GM21619 (cell line): ENCODE results near the gene ADAD2.
"Not testable (repeated sequence)": the region's sequence is repeated elsewhere in the genome, so short reads cannot be mapped to it uniquely, and the experiment has no call there.

Source experiments
- ATAC-seq: cut with Tn5 transposase; IDR thresholded peaks from one replicate; pipeline ENCODE4 v1.9.1; 2021; ENCODE audit not compliant: unreplicated experiment

ADAD2 gene

DNA sequence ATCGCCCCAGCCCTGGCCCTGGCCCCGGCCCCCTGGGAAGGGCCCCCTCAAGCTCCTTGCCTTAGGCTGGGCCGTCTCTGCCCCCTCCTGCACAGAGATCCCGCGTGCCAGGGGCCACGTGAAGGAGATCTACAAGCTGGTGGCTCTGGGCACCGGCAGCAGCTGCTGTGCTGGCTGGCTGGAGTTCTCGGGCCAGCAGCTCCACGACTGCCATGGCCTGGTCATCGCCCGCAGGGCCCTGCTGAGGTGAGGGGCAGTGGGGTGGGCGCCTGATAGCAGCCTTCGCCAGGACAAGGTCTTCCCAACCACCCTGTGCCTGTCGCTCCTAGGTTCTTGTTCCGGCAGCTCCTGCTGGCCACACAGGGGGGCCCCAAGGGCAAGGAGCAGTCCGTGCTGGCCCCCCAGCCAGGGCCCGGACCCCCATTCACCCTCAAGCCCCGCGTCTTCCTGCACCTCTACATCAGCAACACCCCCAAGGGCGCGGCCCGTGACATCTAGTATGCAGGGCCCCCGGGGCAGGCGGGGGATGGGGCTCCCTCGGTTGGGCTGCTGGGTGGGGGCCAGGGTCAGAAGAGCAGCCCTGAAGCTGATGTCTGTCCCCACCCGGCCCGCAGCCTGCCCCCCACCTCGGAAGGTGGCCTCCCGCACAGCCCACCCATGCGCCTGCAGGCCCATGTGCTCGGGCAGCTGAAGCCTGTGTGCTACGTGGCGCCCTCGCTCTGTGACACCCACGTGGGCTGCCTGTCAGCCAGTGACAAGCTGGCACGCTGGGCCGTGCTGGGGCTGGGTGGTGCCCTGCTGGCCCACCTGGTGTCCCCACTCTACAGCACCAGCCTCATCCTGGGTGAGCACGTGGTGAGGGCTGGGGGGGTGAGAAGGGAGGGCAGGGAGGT lies 4.5 kb downstream of the ADAD2 start:
- ATAC-seq: no peak

DNA sequence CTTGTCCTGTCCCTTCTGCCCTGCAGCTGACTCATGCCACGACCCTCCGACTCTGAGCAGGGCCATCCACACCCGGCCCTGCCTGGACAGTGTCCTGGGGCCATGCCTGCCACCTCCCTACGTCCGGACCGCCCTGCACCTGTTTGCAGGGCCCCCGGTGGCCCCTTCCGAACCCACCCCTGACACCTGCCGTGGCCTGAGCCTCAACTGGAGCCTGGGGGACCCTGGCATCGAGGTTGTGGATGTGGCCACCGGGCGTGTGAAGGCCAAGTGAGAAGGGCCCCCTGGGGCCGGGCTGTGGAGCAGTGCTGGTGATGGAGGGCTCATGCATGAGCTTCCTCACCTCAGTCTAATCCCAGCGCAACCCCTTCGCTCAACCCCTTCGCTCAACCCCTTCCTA lies 5.1 kb downstream of the ADAD2 start:
- ATAC-seq: no peak

DNA sequence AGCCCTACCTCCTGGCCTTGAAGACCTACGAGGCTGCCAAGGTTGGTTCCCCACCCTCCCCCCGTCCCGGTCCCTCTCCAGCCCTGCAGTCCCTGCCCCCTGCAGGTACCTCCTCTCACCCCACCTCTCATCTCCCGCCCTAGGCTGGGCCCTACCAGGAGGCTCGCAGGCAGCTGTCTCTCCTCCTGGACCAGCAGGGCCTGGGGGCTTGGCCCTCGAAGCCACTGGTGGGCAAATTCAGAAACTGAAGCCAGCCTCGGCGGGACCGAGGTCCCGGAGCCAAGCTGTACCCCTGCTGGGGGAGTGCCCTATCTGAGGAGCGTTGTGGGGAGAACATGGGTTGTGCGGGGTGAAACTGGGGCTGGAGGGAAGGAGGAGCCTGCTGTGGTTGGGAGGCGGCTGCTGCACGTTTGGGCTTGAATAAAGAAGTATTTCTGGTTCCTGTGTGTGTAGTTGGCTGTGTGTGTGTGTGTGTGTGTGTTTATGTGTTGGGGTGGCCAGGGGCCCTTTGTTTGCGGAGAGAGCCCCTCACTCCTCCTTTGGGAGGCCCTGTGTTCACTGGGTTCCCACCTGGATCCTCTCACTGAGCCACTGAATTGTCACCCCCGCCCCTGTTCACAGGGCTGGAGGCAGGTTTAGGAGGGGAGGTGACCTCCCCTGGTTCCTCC lies 5.9 kb downstream of the ADAD2 start:
- ATAC-seq: no peak

DNA sequence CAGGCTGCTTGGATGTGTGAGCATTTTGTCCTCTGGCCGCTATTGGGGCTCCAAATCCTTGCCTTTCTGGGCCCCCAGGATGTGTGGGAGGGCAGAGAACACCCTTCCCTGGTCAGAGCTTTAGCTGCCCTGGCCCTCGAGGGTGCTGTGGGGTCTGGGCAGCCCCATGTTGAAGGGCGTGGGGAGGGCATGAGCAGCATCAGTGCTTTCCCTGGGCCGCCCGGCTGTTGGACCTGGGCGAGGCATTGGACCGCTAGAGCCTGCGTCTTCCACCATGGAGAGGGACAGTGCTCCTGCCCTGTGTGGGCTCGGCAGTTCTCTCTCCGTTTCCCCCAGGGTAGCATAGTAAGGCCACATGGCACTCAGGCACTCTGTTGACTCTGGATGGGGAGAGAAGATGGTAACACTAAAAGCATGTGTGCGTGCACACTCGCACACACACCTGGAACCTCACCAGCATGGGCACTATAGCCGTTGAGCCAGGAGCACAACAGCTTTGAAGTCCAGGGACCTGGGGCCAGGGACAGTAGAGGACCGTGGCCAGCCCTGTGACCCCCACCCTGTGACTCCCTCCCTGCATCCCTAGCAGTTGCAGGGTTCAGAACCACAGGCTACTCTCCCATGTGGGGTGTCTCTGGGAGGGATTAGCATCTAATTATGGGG lies 6.6 kb downstream of the ADAD2 start:
- no peak for ATAC-seq

DNA sequence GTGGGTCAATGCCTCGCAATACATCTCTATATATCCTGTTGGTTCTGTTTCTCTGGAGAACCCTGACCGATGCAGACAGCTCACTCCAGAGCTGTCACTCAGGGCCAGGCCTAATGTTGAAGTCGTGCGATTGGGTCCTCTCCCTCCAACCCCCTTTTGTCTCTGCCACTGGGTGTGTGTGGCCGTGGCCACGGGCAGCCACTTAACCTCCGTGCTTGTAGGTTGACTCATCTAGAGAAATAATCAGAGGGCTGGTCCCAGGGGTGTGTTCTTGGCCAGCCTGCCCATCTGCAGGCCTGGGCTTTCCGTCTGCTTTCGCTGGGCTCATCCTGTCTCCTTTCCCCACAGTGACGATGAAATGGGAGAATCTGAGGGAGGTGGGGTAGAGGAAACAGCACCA lies 7.4 kb downstream of the ADAD2 start:
- ATAC-seq: no peak

DNA sequence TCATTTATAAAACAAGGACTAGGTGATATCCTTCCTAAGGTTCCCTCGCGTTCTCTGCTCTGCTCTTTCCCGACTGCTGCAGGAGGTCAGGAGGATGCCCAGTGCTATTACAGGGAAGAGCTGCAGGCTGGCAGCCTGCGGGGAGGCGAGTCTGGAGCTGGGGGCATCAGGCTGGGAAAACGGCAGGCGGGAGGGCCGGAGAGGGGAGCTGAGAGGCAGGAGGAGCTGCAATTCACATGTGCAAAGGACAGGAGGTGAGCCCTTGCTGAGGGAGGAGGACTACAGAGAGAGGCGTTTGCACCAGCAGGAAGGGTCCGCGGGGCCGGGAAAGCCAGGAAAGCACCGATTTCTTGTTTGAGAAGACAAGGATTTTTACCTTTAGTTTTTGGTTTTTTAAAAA lies 8.1 kb downstream of the ADAD2 start:
- no peak for ATAC-seq

DNA sequence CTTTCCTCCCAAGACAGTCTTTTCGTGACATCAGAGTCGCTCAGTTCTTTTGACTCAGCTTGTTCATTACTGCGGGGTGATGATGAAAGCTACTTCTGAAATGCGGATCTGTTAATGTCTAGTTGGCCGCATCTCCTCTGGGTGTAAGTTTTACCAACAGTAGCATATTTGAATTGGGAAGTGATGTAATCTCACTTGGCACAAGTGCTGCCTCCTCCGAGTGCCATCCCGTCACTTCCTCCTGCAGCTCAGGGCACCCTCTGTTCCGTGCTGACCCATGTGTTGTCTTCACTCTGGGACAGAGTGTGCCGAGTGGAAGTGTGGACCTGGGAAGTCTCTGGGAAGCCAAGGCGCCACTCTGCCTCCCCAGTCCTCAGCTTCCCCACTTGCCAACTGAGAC lies 8.9 kb downstream of the ADAD2 start:
- ATAC-seq: no peak

DNA sequence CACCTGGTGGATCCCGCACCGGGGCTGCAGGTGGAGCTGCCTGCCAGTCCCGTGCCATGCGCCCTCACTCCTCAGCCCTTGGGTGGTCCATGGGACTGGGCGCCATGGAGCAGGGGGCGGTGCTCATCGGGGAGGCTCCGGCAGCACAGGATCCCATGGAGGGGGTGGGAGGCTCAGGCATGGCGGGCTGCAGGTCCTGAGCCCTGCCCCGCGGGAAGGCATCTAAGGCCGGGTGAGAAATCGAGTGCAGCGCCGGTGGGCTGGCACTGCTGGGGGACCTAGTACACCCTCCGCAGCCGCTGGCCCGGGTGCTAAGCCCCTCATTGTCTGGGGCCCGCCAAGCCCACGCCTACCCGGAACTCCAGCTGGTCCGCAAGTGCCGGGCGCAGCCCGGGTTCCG lies 13.6 kb downstream of the ADAD2 start:
- not testable (repeated sequence) for ATAC-seq

DNA sequence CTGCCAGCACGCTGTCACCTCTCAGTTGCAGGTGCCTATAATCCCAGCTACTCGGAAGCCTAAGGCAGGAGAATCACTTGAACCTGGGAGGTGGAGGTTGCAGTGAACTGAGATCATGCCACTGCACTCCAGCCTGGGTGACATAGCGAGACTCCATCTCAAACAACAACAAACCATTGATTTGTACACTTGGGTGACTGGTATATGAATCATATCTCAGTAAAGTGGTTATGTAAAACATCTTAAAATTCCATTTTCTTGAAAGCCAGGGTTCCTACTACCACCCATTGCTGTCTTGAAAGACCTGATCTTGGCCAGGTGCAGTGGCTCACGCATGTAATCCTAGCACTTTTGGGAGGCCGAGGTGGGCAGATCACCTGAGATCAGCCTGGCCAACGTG lies 14.2 kb downstream of the ADAD2 start:
- not testable (repeated sequence) for ATAC-seq

DNA sequence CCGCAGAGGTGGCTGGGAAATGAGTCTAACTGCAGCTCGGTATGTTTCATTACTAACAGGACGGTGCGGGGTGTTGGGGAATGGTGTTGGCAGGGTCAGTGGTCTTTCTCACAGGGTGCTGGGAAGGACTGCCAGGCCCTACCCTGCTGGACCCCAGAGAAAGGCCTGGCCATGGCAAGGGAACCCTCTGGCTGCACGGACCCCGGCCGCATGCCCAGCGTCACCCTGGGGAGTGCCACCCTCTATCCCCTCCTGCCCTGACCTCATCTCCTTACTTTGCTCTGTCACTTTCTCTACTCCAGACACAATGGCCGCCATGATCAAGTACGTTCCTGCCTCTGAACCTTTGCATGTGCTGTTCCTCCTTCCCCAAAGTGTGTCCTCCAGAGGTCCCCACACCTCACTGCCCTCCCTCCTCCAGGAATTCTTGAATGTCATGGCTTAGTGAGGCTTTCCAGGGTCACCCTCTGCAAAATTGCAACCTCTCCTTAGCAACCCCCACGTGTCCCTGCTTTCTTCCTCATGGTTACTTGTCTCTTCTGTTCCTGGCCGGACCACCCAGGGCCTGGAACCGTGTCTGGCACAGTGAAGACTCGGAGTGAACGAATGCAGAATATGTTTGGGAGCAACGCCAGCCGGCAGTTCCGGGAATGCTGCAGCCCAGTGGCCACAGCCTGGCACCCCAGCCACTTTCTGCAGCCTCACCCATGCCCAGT lies 15.2 kb downstream of the ADAD2 start:
- ATAC-seq: no peak

DNA sequence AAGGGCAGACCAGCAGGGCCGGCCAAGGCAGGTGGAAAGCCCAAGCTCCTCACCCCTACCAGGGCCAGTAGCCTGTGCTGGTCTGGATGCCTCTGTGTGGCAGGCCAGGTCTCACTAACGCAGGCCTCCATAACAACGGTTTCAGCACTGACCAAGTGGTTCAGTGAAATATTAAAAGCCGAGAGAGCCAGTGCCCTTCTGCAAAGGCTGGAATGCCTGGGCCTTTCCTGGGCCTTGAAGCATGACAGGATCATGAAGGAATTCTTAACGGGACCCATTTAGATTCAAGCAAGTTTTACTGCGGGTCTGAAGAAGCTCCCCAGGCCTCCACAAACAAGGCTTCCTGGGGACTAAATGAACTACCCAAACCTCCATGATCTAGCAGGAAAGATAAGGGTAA lies 16.3 kb downstream of the ADAD2 start:
- ATAC-seq: no peak

DNA sequence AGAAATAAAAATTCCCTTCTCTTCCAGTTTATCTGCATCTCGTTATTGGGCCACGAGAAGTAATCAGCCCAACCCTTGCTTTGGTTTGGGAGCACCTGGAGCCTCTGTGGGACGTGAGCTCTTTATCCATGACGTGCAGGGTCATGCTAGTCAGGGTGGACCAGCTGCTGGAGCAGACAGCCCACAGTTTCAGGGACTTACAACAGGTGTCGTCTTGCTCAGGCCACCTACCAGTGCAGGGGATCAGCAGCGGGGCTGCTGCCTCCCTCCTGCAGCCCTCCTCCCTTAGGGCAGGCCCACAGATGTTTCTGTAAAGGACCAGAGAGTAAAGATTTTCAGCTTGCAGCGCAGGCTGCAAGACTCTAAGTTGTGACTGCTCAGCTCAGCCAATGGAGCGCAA lies 16.9 kb downstream of the ADAD2 start:
- no peak for ATAC-seq

DNA sequence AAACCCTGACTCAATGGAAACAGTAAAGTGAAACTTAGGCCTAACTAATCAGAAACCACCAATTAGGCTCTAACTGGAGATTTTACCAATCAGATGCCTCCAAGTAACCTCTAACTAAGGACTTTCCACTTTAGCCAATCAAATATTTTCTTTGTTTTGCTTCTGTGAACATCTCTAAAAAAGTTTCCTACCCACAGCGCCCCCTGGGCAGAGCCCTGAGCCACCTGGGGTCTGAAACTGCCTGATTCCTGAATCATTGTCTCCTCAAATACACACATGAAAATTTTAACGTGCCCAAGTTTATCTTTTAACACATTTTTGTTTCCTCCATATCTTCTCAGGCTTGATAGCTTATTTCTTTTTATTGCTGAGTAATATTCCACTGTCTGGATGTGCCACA lies 19.0 kb downstream of the ADAD2 start:
- ATAC-seq: no peak

DNA sequence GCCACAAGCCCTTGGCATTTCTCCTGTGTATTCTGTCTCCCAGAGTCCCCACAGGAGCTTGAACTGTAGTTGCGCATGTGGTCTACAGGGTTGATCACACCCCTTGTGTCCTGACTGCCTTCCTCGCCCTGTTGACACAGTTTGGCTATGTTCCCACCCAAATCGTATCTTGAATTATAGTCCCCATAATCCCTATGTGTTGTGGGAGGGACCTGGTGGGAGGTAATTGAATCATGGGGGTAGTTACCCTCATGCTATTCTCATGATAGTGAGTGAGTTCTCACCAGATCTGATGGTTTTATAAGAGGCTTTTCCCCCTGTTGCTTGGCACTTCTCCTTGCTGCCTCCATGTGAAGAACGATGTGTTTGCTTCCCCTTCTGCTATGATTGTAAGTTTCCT lies 21.2 kb downstream of the ADAD2 start:
- ATAC-seq: no peak

DNA sequence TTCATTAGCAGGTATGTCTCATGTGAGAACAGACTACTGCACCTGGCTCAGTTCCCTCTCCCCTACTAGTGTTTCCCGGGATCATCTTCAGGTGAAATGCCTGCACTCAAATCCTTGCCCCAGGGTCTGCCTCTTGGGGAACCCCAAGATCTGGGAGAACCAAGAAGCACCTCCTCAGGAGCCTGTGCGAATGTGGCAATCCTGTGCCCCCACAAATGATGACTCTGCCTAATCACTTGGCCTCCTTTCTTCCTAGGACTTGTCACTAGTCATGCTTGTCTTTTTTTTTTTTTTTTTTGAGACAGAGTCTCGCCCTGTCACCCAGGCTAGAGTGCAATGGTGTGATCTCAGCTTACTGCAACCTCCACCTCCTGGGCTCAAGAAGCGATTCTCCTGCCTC lies 21.7 kb downstream of the ADAD2 start:
- ATAC-seq: no peak

DNA sequence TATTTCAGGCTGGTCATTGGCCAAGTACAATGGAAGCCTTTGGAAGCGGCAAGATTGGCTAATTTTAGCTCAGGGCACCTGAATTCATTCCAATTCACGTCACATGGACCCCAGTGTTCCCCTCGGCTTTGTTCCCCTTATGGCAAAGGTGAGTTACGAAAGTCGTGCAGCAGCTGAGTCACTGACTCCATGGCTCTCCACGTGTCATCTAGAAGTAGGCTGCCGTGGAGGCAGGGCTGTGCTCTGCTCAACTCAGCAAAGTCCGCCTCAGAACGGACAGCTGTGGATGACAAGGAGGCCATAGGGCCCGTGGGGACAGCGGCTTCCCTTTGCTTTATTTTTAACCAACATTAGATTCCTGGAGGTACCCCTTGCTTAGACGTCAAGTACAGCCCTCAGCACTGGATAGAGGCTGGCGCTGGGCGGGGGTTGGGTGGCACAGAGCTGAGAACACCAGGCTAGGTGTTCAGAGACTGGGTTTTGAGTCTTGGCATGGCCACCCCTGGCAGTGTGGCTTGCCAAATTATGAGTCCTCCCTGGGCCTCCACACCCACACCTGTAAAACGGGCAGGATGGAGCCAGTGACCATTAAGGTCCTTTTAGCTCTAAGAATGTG lies 23.6 kb downstream of the ADAD2 start:
- ATAC-seq: no peak

DNA sequence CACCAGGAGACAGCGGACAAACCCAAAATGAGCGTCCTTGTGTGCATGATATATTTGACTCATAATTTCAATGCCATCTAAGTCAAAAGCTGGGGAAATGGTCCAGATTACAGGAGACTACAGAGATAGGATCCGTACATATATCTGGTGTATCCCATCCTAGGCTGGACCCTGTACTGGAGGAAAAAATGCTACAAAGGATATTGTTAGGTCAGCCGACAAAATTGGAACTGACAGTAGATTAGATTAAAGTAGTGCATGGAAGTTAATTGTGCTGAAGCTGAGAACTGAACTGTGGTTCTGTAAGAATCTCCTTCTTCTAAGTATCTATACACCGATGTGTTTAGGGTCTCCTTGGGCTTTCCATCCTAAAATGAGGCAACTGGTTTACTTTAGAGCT lies 24.6 kb downstream of the ADAD2 start:
- ATAC-seq: no peak

DNA sequence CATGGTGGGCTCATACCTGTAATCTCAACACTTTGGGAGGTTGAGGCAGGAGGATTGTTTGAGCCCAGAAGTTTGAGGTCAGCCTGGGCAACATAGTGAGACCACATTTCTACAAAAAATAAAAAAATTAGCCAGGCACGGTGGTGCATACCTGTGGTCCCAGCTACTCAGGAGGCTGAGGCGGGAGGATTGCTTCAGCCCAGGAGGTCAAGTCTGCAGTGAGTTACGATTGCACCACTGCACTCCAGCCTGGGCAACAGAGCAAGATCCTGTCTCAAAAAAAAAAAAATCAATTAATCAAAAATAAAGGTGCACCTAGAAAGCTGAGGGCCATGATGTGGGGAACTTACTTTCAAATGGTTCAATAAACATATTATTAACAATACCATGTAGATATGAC lies 25.2 kb downstream of the ADAD2 start:
- ATAC-seq: not testable (repeated sequence)

DNA sequence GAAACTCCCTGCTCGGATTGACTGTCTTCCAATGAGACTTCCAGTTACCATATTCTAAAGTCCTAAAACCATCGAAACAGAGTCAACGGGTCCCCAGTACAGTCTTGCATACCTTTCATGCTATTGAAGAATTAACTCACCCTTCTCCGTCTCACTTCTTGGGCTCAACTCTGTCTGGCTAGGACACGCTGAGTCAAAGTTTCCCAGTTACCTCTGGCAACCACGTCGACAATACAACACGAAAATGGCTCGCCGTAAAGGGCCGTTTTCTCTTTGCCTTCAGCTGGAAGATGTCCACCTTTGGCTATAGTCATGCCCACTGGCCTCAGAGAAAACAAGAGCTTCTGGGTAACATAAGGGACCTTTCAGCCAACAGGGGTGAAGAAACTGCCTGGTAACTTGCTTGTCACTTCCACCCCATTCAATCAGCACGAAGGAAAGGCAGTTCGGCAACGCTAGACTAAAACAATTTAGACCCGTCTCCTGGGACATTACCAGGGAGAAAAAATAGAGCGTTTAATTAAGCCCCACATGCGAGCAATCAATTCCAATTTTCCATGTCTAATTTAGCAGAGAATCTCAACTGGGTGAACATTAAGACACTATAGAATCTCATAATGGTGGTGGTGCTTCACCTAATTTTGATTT lies 27.3 kb downstream of the ADAD2 start:
- ATAC-seq: no peak

DNA sequence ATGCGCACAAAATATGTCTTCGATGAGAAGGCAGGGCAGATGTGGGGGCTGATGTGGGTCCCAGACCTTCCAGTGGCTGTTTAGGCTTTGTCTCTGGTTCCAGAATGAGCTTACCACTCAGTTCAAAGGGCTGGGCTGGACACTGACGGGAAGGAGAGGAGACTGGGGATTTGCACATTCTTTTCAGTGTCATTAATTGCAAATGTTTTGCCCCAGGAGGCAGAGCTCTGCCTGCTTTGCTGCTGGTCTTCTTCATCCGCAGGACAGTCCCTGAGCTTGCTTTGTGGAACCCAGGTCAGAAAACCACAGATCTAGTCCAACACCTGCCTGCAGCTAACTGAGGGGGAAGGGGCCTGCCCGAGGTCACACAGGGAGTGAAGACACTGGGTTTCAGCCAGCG lies 28.0 kb downstream of the ADAD2 start:
- no peak for ATAC-seq
